ENCODE data around the gene DCN.

GRCh38 chr12:91182636-91183455, at the start of gene DCN:
- TF ChIP-seq, protein P1, sequence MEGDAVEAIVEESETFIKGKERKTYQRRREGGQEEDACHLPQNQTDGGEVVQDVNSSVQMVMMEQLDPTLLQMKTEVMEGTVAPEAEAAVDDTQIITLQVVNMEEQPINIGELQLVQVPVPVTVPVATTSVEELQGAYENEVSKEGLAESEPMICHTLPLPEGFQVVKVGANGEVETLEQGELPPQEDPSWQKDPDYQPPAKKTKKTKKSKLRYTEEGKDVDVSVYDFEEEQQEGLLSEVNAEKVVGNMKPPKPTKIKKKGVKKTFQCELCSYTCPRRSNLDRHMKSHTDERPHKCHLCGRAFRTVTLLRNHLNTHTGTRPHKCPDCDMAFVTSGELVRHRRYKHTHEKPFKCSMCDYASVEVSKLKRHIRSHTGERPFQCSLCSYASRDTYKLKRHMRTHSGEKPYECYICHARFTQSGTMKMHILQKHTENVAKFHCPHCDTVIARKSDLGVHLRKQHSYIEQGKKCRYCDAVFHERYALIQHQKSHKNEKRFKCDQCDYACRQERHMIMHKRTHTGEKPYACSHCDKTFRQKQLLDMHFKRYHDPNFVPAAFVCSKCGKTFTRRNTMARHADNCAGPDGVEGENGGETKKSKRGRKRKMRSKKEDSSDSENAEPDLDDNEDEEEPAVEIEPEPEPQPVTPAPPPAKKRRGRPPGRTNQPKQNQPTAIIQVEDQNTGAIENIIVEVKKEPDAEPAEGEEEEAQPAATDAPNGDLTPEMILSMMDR (IDR thresholded peaks at IDR 0.05): no peak
- TF ChIP-seq POLR2A (IDR thresholded peaks at IDR 0.05): no peak

Data from right lobe of liver (tissue), 4 donors.